Subcutaneous adipose tissue (tissue), 4 donors: ENCODE data around the gene UBTD2. TPM values are rescaled to one million over a fixed set of nuclear protein-coding genes. Genes with fewer than 3 reads are reported as not detected.

Source experiments
- CTCF ChIP-seq: fragments of 450-650 bp; IDR thresholded peaks from one replicate; pipeline ENCODE4 v1.5.1; 2016; ENCODE audit warnings: low read depth, mild to moderate bottlenecking, control low read depth, antibody characterized with exemption, moderate library complexity
- total RNA-seq, 4 donors: library from RNA; depleted of rRNA; stranded (reverse); fragments of >200 nt; gene quantifications; one replicate each; pipeline ENCODE4 v1.1.0, GENCODE V29; 2016

The UBTD2 gene
- total RNA-seq, 4 donors from 2014 or later, result 13.8 to 26.9 (median 21.8) TPM

GRCh38 chr5:172172912-172173563 is 110.5 kb downstream of the UBTD2 start:
- TF ChIP-seq CTCF, result no peak

- no peak for TF ChIP-seq CTCF
Measured at GRCh38 chr5:172171118-172171517, 112.4 kb downstream of the UBTD2 start.

- TF ChIP-seq CTCF, result no peak
Measured at GRCh38 chr5:172170251-172170701, 113.3 kb downstream of the UBTD2 start.

GRCh38 chr5:172169216-172169615 is 114.3 kb downstream of the UBTD2 start:
- TF ChIP-seq CTCF, result no peak

- no peak for TF ChIP-seq CTCF
Measured at GRCh38 chr5:172168311-172168710, 115.3 kb downstream of the UBTD2 start.

- no peak for TF ChIP-seq CTCF
Measured at GRCh38 chr5:172167895-172168294, 115.7 kb downstream of the UBTD2 start.

GRCh38 chr5:172166030-172166826 is 117.3 kb downstream of the UBTD2 start:
- no peak for TF ChIP-seq CTCF
